ENCODE results near the gene SCRG1.

- no peak for TF ChIP-seq CTCF (IDR thresholded peaks at IDR 0.05; ENCODE audit: insufficient read depth, low read depth, low read length)
- TF ChIP-seq EZH2 (IDR thresholded peaks at IDR 0.05; ENCODE audit: insufficient read depth, low read length), result no peak
Observed at GRCh38 chr4:173382349-173382748, 16.6 kb downstream of the SCRG1 start.

Data from astrocyte (in vitro differentiated cells and primary cell).